Measurements from ENCODE around the gene DYDC1. TPM values are rescaled to one million over a fixed set of nuclear protein-coding genes. Genes with fewer than 3 reads are reported as not detected.

DYDC1 gene
- total RNA-seq, 1 donor from 2014 or later: not detected

GRCh38 chr10:80323311-80323710, 33.2 kb downstream of the DYDC1 start:
- H3K36me3 ChIP-seq (ENCODE audit: insufficient read depth, low read length): no peaks in the 10 kb centered on the region
- Mint-ChIP-seq H3K9me3 (ENCODE audit: unreplicated experiment) (peaks cover 3% of the 10 kb centered on the region), H3K27ac (ENCODE audit: unreplicated experiment) (peak overlapping the region; percentile 21), H3K4me3 (ENCODE audit: unreplicated experiment) (no peak overlapping the region), H3K36me3 (ENCODE audit: low read depth, unreplicated experiment) (no peaks in the 10 kb centered on the region), H3K27me3 (ENCODE audit: low read depth, unreplicated experiment) (no peaks in the 10 kb centered on the region), H3K4me1 (ENCODE audit: low read depth, unreplicated experiment) (peaks cover 22% of the 10 kb centered on the region)
- no peak for FAIRE-seq
- TF ChIP-seq EZH2 (IDR thresholded peaks at IDR 0.05; ENCODE audit: insufficient read depth, low read length) (no peak), CTCF (IDR thresholded peaks at IDR 0.05; ENCODE audit: insufficient read depth, low read depth, low read length) (no peak)
- no peak overlapping the region for H3K4me2 ChIP-seq (ENCODE audit: low read length)
- H3K79me2 ChIP-seq (ENCODE audit: insufficient read depth, low read length): no peaks in the 10 kb centered on the region
- DNase-seq (ENCODE audit: low read depth): no peak
- no peak overlapping the region for H3K9ac ChIP-seq (ENCODE audit: low read length)
- no peaks in the 10 kb centered on the region for H3K4me1 ChIP-seq (ENCODE audit: insufficient read depth, low read length)
- no peak overlapping the region for H3K27ac ChIP-seq (ENCODE audit: low read depth, low read length)
- H3K27me3 ChIP-seq (ENCODE audit: insufficient read depth, low read length): no peaks in the 10 kb centered on the region
- no peaks in the 10 kb centered on the region for H4K20me1 ChIP-seq (ENCODE audit: insufficient read depth, low read length)
- no peak overlapping the region for H2AFZ ChIP-seq (ENCODE audit: low read depth, low read length)
- no peaks in the 10 kb centered on the region for H3K9me3 ChIP-seq (ENCODE audit: insufficient read depth, low read depth, low read length)
- no peak overlapping the region for H3K4me3 ChIP-seq (ENCODE audit: insufficient read depth, low read depth, low read length)

- Histone ChIP-seq H3K9me3 (ENCODE audit: insufficient read depth, low read depth, low read length) (no peaks in the 10 kb centered on the region), H3K27me3 (ENCODE audit: insufficient read depth, low read length) (no peaks in the 10 kb centered on the region), H3K4me3 (ENCODE audit: insufficient read depth, low read depth, low read length) (no peak overlapping the region), H3K27ac (ENCODE audit: low read depth, low read length) (no peak overlapping the region), H3K4me2 (ENCODE audit: low read length) (no peak overlapping the region), H2AFZ (ENCODE audit: low read depth, low read length) (no peak overlapping the region), H3K36me3 (ENCODE audit: insufficient read depth, low read length) (no peaks in the 10 kb centered on the region), H3K4me1 (ENCODE audit: insufficient read depth, low read length) (no peaks in the 10 kb centered on the region), H3K79me2 (ENCODE audit: insufficient read depth, low read length) (no peaks in the 10 kb centered on the region), H3K9ac (ENCODE audit: low read length) (no peak overlapping the region), H4K20me1 (ENCODE audit: insufficient read depth, low read length) (no peaks in the 10 kb centered on the region)
- Mint-ChIP-seq H3K27ac (ENCODE audit: unreplicated experiment) (no peak overlapping the region), H3K9me3 (ENCODE audit: unreplicated experiment) (peaks cover 3% of the 10 kb centered on the region), H3K4me1 (ENCODE audit: low read depth, unreplicated experiment) (peaks cover 22% of the 10 kb centered on the region), H3K27me3 (ENCODE audit: low read depth, unreplicated experiment) (no peaks in the 10 kb centered on the region), H3K4me3 (ENCODE audit: unreplicated experiment) (no peak overlapping the region), H3K36me3 (ENCODE audit: low read depth, unreplicated experiment) (no peaks in the 10 kb centered on the region)
- no peak for FAIRE-seq
- no peak for DNase-seq (ENCODE audit: low read depth)
- TF ChIP-seq EZH2 (IDR thresholded peaks at IDR 0.05; ENCODE audit: insufficient read depth, low read length): no peak
- TF ChIP-seq CTCF (IDR thresholded peaks at IDR 0.05; ENCODE audit: insufficient read depth, low read depth, low read length): no peak
These were observed 33.8 kb downstream of the DYDC1 start for GRCh38 chr10:80322711-80323110.

GRCh38 chr10:80322158-80322557, 34.4 kb downstream of the DYDC1 start:
- H3K27me3 Mint-ChIP-seq (ENCODE audit: low read depth, unreplicated experiment): no peaks in the 10 kb centered on the region
- H3K27ac Mint-ChIP-seq (ENCODE audit: unreplicated experiment): no peak overlapping the region
- no peak overlapping the region for H3K27ac ChIP-seq (ENCODE audit: low read depth, low read length)
- H3K4me3 ChIP-seq (ENCODE audit: insufficient read depth, low read depth, low read length): no peak overlapping the region
- H3K36me3 Mint-ChIP-seq (ENCODE audit: low read depth, unreplicated experiment): no peaks in the 10 kb centered on the region
- no peak for FAIRE-seq
- no peak for DNase-seq (ENCODE audit: low read depth)
- H3K27me3 ChIP-seq (ENCODE audit: insufficient read depth, low read length): no peaks in the 10 kb centered on the region
- H3K36me3 ChIP-seq (ENCODE audit: insufficient read depth, low read length): no peaks in the 10 kb centered on the region
- H4K20me1 ChIP-seq (ENCODE audit: insufficient read depth, low read length): no peaks in the 10 kb centered on the region
- no peak overlapping the region for H3K9ac ChIP-seq (ENCODE audit: low read length)
- no peak overlapping the region for H2AFZ ChIP-seq (ENCODE audit: low read depth, low read length)
- H3K4me1 Mint-ChIP-seq (ENCODE audit: low read depth, unreplicated experiment): peaks cover 22% of the 10 kb centered on the region
- no peak for TF ChIP-seq CTCF (IDR thresholded peaks at IDR 0.05; ENCODE audit: insufficient read depth, low read depth, low read length)
- no peak for TF ChIP-seq EZH2 (IDR thresholded peaks at IDR 0.05; ENCODE audit: insufficient read depth, low read length)
- H3K4me1 ChIP-seq (ENCODE audit: insufficient read depth, low read length): no peaks in the 10 kb centered on the region
- no peaks in the 10 kb centered on the region for H3K79me2 ChIP-seq (ENCODE audit: insufficient read depth, low read length)
- H3K9me3 ChIP-seq (ENCODE audit: insufficient read depth, low read depth, low read length): no peaks in the 10 kb centered on the region
- no peak overlapping the region for H3K4me2 ChIP-seq (ENCODE audit: low read length)
- H3K9me3 Mint-ChIP-seq (ENCODE audit: unreplicated experiment): peaks cover 3% of the 10 kb centered on the region
- no peak overlapping the region for H3K4me3 Mint-ChIP-seq (ENCODE audit: unreplicated experiment)
